ENCODE results near the gene FGF8.
"Not testable (repeated sequence)": the region's sequence is repeated elsewhere in the genome, so short reads cannot be mapped to it uniquely, and the experiment has no call there.

FGF8 gene, protein sequence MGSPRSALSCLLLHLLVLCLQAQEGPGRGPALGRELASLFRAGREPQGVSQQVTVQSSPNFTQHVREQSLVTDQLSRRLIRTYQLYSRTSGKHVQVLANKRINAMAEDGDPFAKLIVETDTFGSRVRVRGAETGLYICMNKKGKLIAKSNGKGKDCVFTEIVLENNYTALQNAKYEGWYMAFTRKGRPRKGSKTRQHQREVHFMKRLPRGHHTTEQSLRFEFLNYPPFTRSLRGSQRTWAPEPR

GRCh38 chr10:101775273-101776160 is at the start of gene FGF8:
Gene FGF8 (minus strand): TSS chr10:101776114. CDS start chr10:101775900, 214 bp downstream.
- DNase-seq, result no peak

DNA sequence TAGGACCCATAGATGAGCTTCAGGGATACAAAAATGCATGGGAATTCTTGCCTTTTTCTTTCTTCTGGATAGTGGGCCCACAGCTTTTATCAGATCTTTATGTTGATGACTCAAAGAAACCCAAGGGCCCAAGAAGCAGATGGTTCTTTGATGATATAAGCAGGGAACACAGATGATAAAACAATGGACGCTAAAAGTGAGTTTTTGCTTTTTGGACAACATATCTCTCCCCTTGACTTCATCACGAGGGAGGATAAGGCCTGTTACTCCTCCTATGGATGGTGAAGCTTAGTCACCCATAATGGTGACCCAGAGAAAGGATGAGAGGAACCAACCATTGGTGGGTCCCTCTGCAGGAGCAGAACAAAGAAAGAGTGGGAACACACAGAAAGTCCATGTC is 48.8 kb upstream of the FGF8 start:
- DNase-seq, result no peak

DNA sequence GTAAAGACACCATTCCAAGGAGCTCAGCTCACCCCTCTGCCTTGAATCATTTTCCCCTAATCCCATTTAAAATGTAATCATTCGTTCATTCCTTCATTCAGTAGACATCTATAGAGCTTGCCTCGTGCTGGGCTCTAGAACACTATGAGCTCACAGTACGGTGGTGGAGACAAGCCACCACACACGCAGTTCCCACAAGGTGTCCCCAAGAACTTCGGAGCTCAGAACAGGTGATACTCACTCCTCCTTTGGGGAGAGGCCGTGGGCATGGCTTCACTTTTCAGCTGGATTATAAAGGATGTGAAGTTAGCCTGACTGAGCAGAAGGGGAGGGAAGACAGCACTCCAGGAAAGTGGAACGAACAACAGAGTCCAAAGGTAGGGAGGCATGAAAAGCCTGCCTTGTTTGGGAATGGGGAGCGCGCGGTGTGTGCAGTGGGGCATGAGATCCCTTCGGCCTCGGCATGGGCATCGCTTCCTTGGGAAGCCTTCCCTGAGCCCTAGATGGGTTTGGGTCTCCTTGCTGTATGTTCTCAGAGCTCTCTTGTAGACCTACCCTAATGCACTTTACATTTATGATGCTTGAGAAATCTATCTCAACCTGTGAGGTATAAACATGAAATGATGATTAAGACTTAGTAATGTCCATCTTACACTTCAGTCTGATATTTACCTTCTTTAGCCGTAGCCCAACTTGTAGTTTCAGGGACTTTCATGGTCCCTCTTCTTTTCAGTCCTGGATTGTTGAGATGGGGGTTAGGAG is 43.1 kb upstream of the FGF8 start:
- no peak for DNase-seq

DNA sequence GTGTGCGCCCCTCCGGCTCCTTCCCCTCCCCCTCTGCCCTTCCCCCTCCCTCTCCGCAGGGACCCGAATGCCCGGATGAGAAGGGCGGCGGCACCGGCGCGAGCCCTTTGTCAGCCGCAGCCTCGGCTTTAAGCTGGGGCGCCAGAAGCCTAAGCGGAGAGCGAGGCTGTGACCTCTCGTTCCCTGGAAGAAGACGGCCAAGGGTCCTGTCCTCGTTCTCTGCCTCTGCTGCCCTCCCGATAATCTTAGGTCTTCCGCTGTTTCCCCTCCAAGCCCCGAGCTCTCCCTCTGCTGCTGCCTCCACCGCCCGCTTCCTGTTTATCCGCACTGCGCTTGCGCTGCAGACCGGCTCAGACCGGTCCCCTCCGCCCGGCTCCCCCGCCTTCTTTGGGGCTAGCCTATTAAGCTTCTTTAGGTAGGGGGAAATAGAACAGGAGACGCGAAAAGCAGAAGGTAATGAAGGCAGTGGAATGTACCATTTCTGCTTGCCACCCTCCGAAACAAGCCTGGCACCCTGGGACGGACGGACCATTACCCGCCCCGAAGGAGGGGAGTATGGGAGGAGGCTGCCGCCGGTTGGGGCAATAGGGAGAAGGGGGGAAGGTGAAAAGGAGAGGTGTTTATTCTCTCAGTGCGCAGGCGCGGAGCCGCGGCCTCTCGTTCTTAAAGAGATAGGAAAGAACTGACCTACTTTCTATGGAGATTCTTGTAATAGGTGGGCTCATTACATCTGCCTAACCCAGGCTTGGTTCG is 42.4 kb upstream of the FGF8 start, which contains the start of gene OGA:
Gene OGA (minus strand): TSS at position 326 of the 753 bp plus-strand sequence. CDS start 422 bp downstream, outside the sequence.
- DNase-seq, result peak; percentile 85

DNA sequence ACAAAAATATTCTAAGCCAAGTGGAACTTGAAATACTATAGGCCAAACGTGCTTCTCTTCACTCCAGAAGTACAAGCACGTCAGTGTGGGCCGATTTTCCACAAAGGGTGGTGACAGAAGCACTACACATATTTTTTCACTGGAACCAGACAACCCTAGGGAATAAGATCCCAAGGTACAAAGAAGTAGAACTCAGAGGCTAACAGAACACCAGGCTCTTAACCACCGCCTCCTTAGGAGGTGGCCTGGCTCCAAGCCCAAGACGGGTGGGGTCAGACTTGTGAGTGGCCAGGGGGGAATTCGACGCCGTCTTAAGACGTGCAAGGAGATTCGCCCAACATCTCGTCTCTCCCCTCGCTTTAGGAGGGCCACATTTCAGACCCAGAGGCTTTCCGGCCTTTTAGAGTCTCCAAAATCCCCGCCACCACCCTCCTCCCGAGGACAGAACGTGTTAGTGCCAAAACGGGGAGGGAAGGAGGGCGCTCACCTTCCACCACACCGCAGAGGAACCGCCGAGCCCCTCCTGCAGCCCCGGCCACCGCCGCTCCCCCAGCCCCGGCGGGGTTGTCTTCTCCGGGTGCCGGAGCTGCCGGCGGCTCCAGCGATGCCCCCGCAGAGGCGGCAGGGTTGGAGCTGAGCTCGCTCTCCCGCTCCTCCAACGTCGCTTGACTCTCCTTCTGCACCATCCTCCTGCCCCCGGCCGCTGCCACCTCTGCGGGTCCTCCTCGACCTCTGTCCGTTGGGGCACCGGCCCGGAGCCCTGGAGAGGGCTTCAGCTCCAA is 41.6 kb upstream of the FGF8 start:
- DNase-seq, result no peak

GRCh38 chr10:101816913-101817336 is 41.0 kb upstream of the FGF8 start:
- no peak for DNase-seq

- DNase-seq, result no peak
These were observed 40.5 kb upstream of the FGF8 start for GRCh38 chr10:101816376-101816775.

GRCh38 chr10:101814466-101815071 is 38.7 kb upstream of the FGF8 start:
- peak; percentile 20 for DNase-seq

DNA sequence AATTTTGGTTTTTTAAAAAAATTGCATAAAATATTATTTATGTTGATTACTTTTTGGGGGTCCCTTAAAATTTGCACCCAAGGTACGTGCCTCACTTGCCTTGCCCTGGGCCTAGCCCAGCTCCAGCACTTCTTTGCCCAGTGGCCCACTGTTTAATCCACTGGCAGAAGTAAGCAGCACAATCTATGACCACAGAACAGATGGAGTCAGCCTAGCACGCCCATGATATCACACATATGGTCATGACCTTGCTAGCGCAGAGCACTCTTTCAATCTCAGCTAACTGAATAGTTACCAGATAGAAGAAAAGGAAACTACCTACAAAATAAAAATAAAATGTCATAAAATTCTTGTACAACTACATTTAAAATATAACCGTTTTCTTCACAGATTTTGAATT is 36.7 kb upstream of the FGF8 start:
- DNase-seq, result no peak

- DNase-seq, result no peak
These were observed 31.2 kb upstream of the FGF8 start for GRCh38 chr10:101807158-101807557.

DNA sequence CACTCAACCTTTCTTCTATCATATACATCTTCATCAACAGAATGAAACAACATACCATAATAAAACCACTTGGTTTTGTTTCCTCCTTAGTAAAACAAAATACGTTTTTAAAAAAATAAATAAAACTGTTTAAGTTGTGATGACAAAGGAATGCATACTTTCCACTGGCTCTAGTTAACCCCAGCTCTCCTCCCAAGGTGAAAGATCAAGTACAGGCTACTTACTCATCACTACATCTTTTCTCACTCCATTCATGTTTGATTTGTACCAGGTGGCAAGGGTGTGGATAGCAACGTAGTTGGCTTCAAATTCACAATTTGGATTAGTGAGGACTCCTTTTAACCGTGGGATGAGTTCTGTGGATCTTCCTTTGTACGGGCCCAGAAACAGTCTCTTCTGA is 27.6 kb upstream of the FGF8 start:
- no peak for DNase-seq

- no peak for DNase-seq
These were observed 21.6 kb upstream of the FGF8 start for GRCh38 chr10:101797403-101798059.

DNA sequence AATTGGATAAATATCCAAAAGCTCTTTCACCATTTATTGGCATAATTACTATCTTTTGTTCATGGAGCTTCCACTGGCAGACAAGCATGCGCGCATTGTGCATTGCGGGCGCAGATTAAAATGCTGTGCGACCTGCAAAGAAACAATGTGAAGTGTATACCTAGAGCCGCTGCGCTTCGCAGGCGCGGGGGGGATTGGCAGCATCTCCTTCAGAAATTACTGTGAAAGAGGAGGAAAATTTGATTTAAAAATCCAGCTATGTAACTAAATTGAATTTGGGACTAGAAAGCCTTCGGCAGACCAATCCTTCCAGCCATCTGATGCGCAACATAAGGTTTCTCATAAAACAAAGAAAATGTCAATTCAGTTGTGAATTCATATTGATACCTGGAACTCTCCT is 17.6 kb upstream of the FGF8 start:
- DNase-seq, result no peak

GRCh38 chr10:101789686-101790085 is 13.8 kb upstream of the FGF8 start:
- no peak for DNase-seq

GRCh38 chr10:101789231-101789630 is 13.3 kb upstream of the FGF8 start:
- not testable (repeated sequence) for DNase-seq

- DNase-seq, result no peak
These were observed 9.9 kb upstream of the FGF8 start for GRCh38 chr10:101785801-101786200.

DNA sequence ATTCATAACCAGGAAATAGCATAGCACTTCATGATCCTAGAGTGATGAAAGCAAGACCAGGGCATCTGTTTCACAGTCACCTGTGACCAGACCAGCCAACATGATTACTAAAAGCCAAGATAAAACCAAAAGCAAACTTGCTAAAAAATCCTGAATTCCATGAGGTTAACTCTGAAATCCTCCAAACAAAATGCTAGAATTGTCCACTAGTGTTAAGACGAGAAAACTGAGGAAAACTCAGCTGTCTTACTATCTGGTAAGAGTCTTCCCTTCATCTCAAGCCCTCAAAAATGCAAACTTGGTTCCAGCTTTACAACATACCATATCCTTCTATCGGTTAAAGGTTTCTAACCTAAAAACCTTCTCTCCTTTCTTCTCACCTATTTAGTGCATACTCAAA is 8.6 kb upstream of the FGF8 start:
- no peak for DNase-seq

GRCh38 chr10:101783736-101784118 is 7.8 kb upstream of the FGF8 start:
- DNase-seq, result no peak

DNA sequence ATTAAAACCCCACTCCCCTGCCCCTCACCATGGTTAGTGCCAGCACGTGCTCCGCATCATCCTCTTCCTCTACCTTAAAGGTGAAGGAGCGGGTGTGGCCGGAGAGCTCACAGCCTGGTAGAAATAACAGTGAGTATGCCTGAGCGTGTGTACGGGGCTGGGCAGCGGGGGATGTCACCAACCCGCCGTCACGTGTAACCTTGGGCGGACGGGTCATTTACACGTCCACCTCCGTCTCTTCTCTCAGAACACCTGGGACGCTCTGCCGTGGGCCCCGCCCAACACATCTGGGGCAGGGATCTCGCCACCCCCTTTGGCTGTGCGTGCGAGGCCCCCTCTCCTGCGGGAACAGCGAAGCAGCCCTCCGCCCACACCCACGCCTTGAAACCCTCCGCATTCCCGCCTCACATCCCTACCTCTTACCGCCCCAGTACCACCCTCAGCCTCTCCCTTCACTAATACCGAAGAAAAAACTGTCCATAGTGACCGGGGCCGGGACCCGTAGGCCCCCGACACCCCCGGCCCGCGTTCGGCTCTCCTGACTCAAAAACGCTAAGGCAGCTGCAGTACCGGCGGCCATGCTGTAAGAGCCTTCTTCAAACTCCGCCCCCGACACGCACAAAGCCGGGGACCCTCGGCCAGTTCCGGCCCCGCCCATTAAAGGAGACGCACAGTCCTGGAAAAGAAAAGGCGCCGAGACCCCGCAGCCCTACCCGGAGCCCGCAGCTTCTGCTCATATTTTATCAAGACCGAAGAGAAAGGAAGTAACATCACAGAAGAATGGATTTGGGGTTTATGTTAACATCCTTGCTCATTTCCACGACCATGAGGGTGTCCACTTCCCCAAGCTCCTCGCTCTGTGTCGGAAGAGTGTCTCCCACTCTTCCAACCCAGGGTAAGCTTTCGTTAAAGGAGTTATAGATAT is 7.2 kb upstream of the FGF8 start, which contains the start of gene NPM3:
Gene NPM3 (minus strand): TSS at position 636 of the 925 bp plus-strand sequence. CDS start 56 bp downstream, at position 580.
- no peak for DNase-seq
